Measurements from ENCODE around the gene AMFR. TPM values are rescaled to one million over a fixed set of nuclear protein-coding genes. Genes with fewer than 3 reads are reported as not detected.

The AMFR gene
- polyA plus RNA-seq, 3 donors: 28.3 to 68.1 (median 48.9) TPM

DNA sequence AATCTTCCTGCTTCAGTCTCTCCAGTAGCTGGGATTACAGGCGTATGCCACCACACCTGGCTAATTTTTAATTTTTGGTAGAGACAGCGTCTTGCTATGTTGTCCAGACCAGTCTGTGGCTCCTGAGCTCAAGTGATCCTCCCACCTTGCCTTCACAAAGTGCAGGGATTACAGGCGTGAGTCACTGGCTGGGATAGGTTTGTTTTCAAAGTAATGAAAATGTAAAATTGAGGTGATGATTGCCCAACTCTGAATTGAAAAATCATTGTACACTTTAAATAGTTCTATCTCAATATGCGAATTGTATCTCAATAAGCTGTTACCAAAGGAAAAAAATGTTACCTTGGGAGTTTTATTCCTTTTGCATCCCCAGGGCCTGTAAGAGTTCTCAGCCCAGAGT is 1.2 kb upstream of the AMFR start:
- Histone ChIP-seq H3K79me2 (ENCODE audit: insufficient read depth, low read length) (peaks cover 33% of the 10 kb centered on the region), H3K4me3 (replicated peaks in 1 of 3; ENCODE audit: low read depth in 2 of 3, low read length in 3 of 3) (no peak overlapping the region), H3K36me3 (replicated peaks in 1 of 2; ENCODE audit: control insufficient read depth in 1 of 2, insufficient read depth in 2 of 2, low read length in 2 of 2) (peaks cover 14 to 20% of the 10 kb centered on the region in 2 donors), H3K27ac (ENCODE audit: low read depth in 1 of 2, low read length in 2 of 2) (no peak overlapping the region), H3K9me3 (replicated peaks in 1 of 2; ENCODE audit: control insufficient read depth in 1 of 2, insufficient read depth in 1 of 2, low read length in 2 of 2) (no peaks in the 10 kb centered on the region), H3K9ac (ENCODE audit: insufficient read depth, low read length, poor library complexity, severe bottlenecking) (no peak overlapping the region), H2AFZ (ENCODE audit: insufficient read depth, low read depth, low read length, poor library complexity, severe bottlenecking) (no peak overlapping the region), H4K20me1 (ENCODE audit: insufficient read depth, low read length) (peaks cover 18% of the 10 kb centered on the region), H3K4me2 (replicated peaks; ENCODE audit: extremely low read depth, low read length, poor library complexity, severe bottlenecking) (no peak overlapping the region), H3K4me1 (ENCODE audit: control insufficient read depth in 1 of 2, insufficient read depth in 2 of 2, low read length in 2 of 2) (peaks cover 25 to 33% of the 10 kb centered on the region in 2 donors), H3K27me3 (ENCODE audit: control insufficient read depth in 2 of 2, insufficient read depth in 2 of 2, low read length in 2 of 2) (no peaks in the 10 kb centered on the region)
- Mint-ChIP-seq H3K27me3 (ENCODE audit: low read depth in 3 of 3) (peaks cover 0 to 4% (median 0%) of the 10 kb centered on the region in 3 donors), H3K36me3 (peaks cover 17 to 25% of the 10 kb centered on the region in 2 donors), H3K9me3 (no peaks in the 10 kb centered on the region), H3K4me3 (no peak overlapping the region), H3K4me1 (peaks cover 32% of the 10 kb centered on the region), H3K27ac (no peak overlapping the region)
- intact Hi-C loops (cut with micrococcal nuclease): no loop called here
- WGBS (ENCODE audit: insufficient coverage): 90% methylated on average over 2 of the region's 4 CpGs
- no peak for DNase-seq
- TF ChIP-seq, protein P1, sequence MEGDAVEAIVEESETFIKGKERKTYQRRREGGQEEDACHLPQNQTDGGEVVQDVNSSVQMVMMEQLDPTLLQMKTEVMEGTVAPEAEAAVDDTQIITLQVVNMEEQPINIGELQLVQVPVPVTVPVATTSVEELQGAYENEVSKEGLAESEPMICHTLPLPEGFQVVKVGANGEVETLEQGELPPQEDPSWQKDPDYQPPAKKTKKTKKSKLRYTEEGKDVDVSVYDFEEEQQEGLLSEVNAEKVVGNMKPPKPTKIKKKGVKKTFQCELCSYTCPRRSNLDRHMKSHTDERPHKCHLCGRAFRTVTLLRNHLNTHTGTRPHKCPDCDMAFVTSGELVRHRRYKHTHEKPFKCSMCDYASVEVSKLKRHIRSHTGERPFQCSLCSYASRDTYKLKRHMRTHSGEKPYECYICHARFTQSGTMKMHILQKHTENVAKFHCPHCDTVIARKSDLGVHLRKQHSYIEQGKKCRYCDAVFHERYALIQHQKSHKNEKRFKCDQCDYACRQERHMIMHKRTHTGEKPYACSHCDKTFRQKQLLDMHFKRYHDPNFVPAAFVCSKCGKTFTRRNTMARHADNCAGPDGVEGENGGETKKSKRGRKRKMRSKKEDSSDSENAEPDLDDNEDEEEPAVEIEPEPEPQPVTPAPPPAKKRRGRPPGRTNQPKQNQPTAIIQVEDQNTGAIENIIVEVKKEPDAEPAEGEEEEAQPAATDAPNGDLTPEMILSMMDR (IDR thresholded peaks at IDR 0.05): no peak

DNA sequence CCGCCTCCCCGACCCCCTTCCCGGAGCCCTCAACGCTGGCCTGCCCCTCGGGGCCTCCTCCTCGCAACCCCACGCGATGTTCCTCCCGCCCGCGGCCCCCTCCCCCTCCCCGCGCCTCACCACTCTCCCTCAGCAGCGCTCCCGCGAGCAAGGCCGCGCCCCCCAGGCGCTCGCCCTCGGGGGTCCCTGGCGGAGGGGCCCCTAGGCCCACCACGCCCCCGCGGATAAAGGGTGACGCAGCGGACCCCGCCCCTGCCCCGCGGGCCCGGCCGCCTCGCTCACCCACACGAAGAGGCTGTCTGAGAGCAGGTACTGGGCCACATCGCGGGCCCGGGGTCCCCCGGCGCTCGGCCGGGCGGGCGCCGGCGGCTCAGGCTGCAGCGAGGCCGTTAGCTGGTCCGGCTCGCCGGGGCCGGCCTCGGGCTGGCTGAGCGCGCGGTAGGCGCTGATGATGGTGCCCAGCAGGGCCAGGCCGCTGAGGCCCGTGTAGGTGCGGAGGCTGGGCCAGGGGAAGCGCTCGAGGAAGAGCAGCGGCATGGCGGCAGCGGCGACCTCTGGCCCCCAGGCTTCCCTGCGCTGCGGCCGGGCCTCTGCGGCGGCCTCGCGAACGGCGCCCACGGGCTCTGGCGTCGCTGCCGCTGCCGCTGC is 430 bp downstream of the AMFR start:
- H3K4me3 ChIP-seq (replicated peaks in 1 of 3; ENCODE audit: low read depth in 2 of 3, low read length in 3 of 3): peak overlapping the region; percentile 46 to 97 (median 86)
- under 1% methylated on average over 75 of the region's 79 CpGs for WGBS (ENCODE audit: insufficient coverage)
- peak overlapping the region; percentile 88 for H3K9ac ChIP-seq (ENCODE audit: insufficient read depth, low read length, poor library complexity, severe bottlenecking)
- no peaks in the 10 kb centered on the region for H3K9me3 ChIP-seq (replicated peaks in 1 of 2; ENCODE audit: control insufficient read depth in 1 of 2, insufficient read depth in 1 of 2, low read length in 2 of 2)
- H3K4me3 Mint-ChIP-seq: peak overlapping the region; percentile 98 to 99
- no peaks in the 10 kb centered on the region for H3K9me3 Mint-ChIP-seq
- peaks cover 45% of the 10 kb centered on the region for H3K4me1 Mint-ChIP-seq
- peaks cover 31 to 45% of the 10 kb centered on the region in 2 donors for H3K4me1 ChIP-seq (ENCODE audit: control insufficient read depth in 1 of 2, insufficient read depth in 2 of 2, low read length in 2 of 2)
- no peaks in the 10 kb centered on the region for H3K27me3 ChIP-seq (ENCODE audit: control insufficient read depth in 2 of 2, insufficient read depth in 2 of 2, low read length in 2 of 2)
- peaks cover under 1 to 8% of the 10 kb centered on the region in 2 donors for H3K36me3 ChIP-seq (replicated peaks in 1 of 2; ENCODE audit: control insufficient read depth in 1 of 2, insufficient read depth in 2 of 2, low read length in 2 of 2)
- peak overlapping the region; percentile 76 for H2AFZ ChIP-seq (ENCODE audit: insufficient read depth, low read depth, low read length, poor library complexity, severe bottlenecking)
- TF ChIP-seq, protein P1 (IDR thresholded peaks at IDR 0.05): no peak
- H3K27ac Mint-ChIP-seq: peak overlapping the region in 5 of 7 donors; percentile 15 to 92 (median 82)
- peaks cover 50% of the 10 kb centered on the region for H3K79me2 ChIP-seq (ENCODE audit: insufficient read depth, low read length)
- H3K36me3 Mint-ChIP-seq: peaks cover under 1 to 9% of the 10 kb centered on the region in 2 donors
- peaks cover 34% of the 10 kb centered on the region for H4K20me1 ChIP-seq (ENCODE audit: insufficient read depth, low read length)
- peak overlapping the region; percentile 5 to 60 for H3K27ac ChIP-seq (ENCODE audit: low read depth in 1 of 2, low read length in 2 of 2)
- peak overlapping the region; percentile 84 for H3K4me2 ChIP-seq (replicated peaks; ENCODE audit: extremely low read depth, low read length, poor library complexity, severe bottlenecking)
- intact Hi-C loops (cut with micrococcal nuclease): no loop called here
- H3K27me3 Mint-ChIP-seq (ENCODE audit: low read depth in 3 of 3): peaks cover 0 to 4% (median 0%) of the 10 kb centered on the region in 3 donors
- DNase-seq: peak in 1 of 3 donors; percentile 8
